ENCODE results near the gene SETD1A. TPM values are rescaled to one million over a fixed set of nuclear protein-coding genes. Genes with fewer than 3 reads are reported as not detected.

Gene SETD1A
- total and polyA plus RNA-seq, 2 of the 8 experiments (the other 6 are each of a cell fraction or from before 2014, with no cell fraction given): 4.8 to 29.0 TPM

- TF ChIP-seq TAF1 (IDR thresholded peaks at IDR 0.05; ENCODE audit: low read depth, low read length) (0 out of 2 replicates have a peak, but pooled peaks have one; percentile 19), CHD2 (IDR thresholded peaks at IDR 0.05; ENCODE audit: low read length) (no peak), EZH2 (IDR thresholded peaks at IDR 0.05; ENCODE audit: low read depth, low read length, severe bottlenecking) (no peak), SRF (IDR thresholded peaks at IDR 0.05; ENCODE audit: low read depth, low read length) (no peak), CBX5 (IDR thresholded peaks at IDR 0.05; ENCODE audit: low read depth, low read length) (no peak), SP1 (IDR thresholded peaks at IDR 0.05; ENCODE audit: low read depth, low read length) (no peak), RFX5 (IDR thresholded peaks at IDR 0.05; ENCODE audit: borderline replicate concordance, low read depth, low read length) (no peak), HDAC2 (IDR thresholded peaks at IDR 0.05; ENCODE audit: borderline replicate concordance in 1 of 2, low read depth in 2 of 2, low read length in 2 of 2) (no peak), SIN3A (conservative IDR thresholded peaks at IDR 0.05 in 1 of 2, IDR thresholded peaks at IDR 0.05 in 1 of 2; ENCODE audit: low read depth in 1 of 2, low read length in 2 of 2) (0 out of 4 replicates have a peak, but pooled peaks of 1 of the 2 experiments have one; percentile 26), TAF7 (optimal IDR thresholded peaks at IDR 0.05; ENCODE audit: borderline replicate concordance, low read depth, low read length) (no peak), ASH2L (IDR thresholded peaks at IDR 0.05; ENCODE audit: low read length) (no peak), SIX5 (IDR thresholded peaks at IDR 0.05; ENCODE audit: low read depth, low read length) (no peak), SUZ12 (IDR thresholded peaks at IDR 0.05; ENCODE audit: low read length) (no peak), RXRA (IDR thresholded peaks at IDR 0.05; ENCODE audit: insufficient read depth, low read depth, low read length) (no peak), USF2 (IDR thresholded peaks at IDR 0.05; ENCODE audit: low read length) (no peak), CEBPB (IDR thresholded peaks at IDR 0.05; ENCODE audit: low read depth, low read length) (no peak), HDAC6 (IDR thresholded peaks at IDR 0.05; ENCODE audit: low read depth, low read length) (no peak), BACH1 (IDR thresholded peaks at IDR 0.05; ENCODE audit: low read length) (no peak), YY1 (IDR thresholded peaks at IDR 0.05; ENCODE audit: low read depth, low read length) (no peak), SAP30 (IDR thresholded peaks at IDR 0.05; ENCODE audit: insufficient read depth, insufficient replicate concordance, low read length) (no peak), KDM4A (IDR thresholded peaks at IDR 0.05; ENCODE audit: low read depth, low read length, severe bottlenecking) (no peak), SP4 (IDR thresholded peaks at IDR 0.05; ENCODE audit: low read length) (no peak), BRCA1 (IDR thresholded peaks at IDR 0.05; ENCODE audit: low read depth, low read length) (no peak), KDM5A (IDR thresholded peaks at IDR 0.05; ENCODE audit: low read length) (no peak)
These were observed 7.7 kb upstream of the SETD1A start (continued) for GRCh38 chr16:30949650-30950515.

All from H1 (cell line).